Upper lobe of left lung (tissue), 4 donors: ENCODE measurements around the gene NEURL1B.

Experiments used
- CTCF ChIP-seq, 6 experiments: fragments of 450-650 bp in 4 of 6; fragments of 200-600 bp in 2 of 6; sonication (generic) in 2 of 6; IDR thresholded peaks; one replicate each; pipeline ENCODE4 v1.5.1; 2016 to 2019; ENCODE audit warnings: antibody characterized with exemption in 6 of 6
- POLR2A ChIP-seq, 4 donors: fragments of 450-650 bp; IDR thresholded peaks; one replicate each; pipeline ENCODE4 v1.5.1; 2016 to 2017; ENCODE audit warnings: antibody characterized with exemption in 4 of 4, mild to moderate bottlenecking in 2 of 4
- POLR2AphosphoS5 ChIP-seq, 2 donors: sonication (generic); formaldehyde crosslinking; IDR thresholded peaks; one replicate each; pipeline ENCODE4 v1.5.1; 2017; ENCODE audit warnings: antibody characterized with exemption in 2 of 2

- TF ChIP-seq CTCF (IDR thresholded peaks at IDR 0.05) (no peak), POLR2AphosphoS5 (IDR thresholded peaks at IDR 0.05) (no peak), POLR2A (IDR thresholded peaks at IDR 0.05) (no peak)
Measured at GRCh38 chr5:172680921-172681320, 39.9 kb downstream of the NEURL1B start.
